GM12865 (cell line): ENCODE data around the gene GADD45GIP1.

Source experiments
- DNase-seq: peaks from one replicate; pipeline ENCODE4 v3.0.0; 2010; ENCODE audit warnings: low read depth
- H3K4me3 ChIP-seq: 2 replicates; pipeline ENCODE4 v1.5.1; 2011; ENCODE audit warnings: mild to moderate bottlenecking, low read depth, low read length, control low read depth
- CTCF ChIP-seq: IDR thresholded peaks from 2 replicates; pipeline ENCODE4 v1.5.1; 2011; ENCODE audit warnings: low read length, control low read depth, low read depth, inconsistent platforms; ENCODE audit not compliant: insufficient read depth; ENCODE audit errors: missing control alignments

Gene GADD45GIP1

GRCh38 chr19:12945479-12946091, 11.4 kb downstream of the GADD45GIP1 start, which contains the start of gene RAD23A:
TSS of gene RAD23A (plus strand) at chr19:12945862. CDS start at chr19:12945949, 87 bp downstream.
- TF ChIP-seq CTCF, result no peak
- H3K4me3 ChIP-seq, result peak within 1 kb of the TSS; percentile 86
- DNase-seq, result peak; percentile 99

- DNase-seq, result no peak
- peak overlapping the region; percentile 38; the same call in 1 of the 2 replicates for H3K4me3 ChIP-seq
- no peak for TF ChIP-seq CTCF
Observed at GRCh38 chr19:12944104-12944674, 12.8 kb downstream of the GADD45GIP1 start.

GRCh38 chr19:12943437-12944044, 13.5 kb downstream of the GADD45GIP1 start:
- no peak overlapping the region for H3K4me3 ChIP-seq
- no peak for TF ChIP-seq CTCF
- no peak for DNase-seq

GRCh38 chr19:12940897-12941296, 16.1 kb downstream of the GADD45GIP1 start:
- TF ChIP-seq CTCF, result no peak
- peak overlapping the region; percentile 76 for H3K4me3 ChIP-seq
- no peak for DNase-seq

GRCh38 chr19:12939975-12940423, 17.0 kb downstream of the GADD45GIP1 start:
- TF ChIP-seq CTCF, result no peak
- H3K4me3 ChIP-seq, result peak overlapping the region; percentile 76
- DNase-seq, result no peak

- H3K4me3 ChIP-seq, result peak overlapping the region; percentile 76
- peak; percentile 0 for TF ChIP-seq CTCF
- peak; percentile 63 for DNase-seq
Observed at GRCh38 chr19:12938779-12939601, 18.0 kb downstream of the GADD45GIP1 start.
